IPS DF 4.7 (cell line): ENCODE measurements around the gene KIF12.
"Not testable (repeated sequence)": the region's sequence is repeated elsewhere in the genome, so short reads cannot be mapped to it uniquely, and the experiment has no call there.

Experiments used
- DNase-seq: peaks from one replicate; pipeline ENCODE4 v3.0.0-alpha.2; 2013; ENCODE audit warnings: low spot score; ENCODE audit errors: extremely low read depth

The KIF12 gene

GRCh38 chr9:114098936-114099668 lies at the start of gene KIF12:
Gene KIF12, minus strand, starts transcription at chr9:114099292. Its CDS starts 16 bp downstream, at chr9:114099276.
- no peak for DNase-seq

GRCh38 chr9:114146735-114147134 lies 47.6 kb upstream of the KIF12 start:
- DNase-seq = no peak

- DNase-seq = no peak
Measured at GRCh38 chr9:114143234-114143633, 44.1 kb upstream of the KIF12 start.

GRCh38 chr9:114141553-114142402 lies 42.7 kb upstream of the KIF12 start:
- no peak for DNase-seq

GRCh38 chr9:114140850-114141249 lies 41.8 kb upstream of the KIF12 start:
- no peak for DNase-seq

GRCh38 chr9:114140401-114140800 lies 41.3 kb upstream of the KIF12 start:
- no peak for DNase-seq

- DNase-seq = no peak
Measured at GRCh38 chr9:114139071-114139470, 40.0 kb upstream of the KIF12 start.

GRCh38 chr9:114138552-114138971 lies 39.5 kb upstream of the KIF12 start:
- no peak for DNase-seq

GRCh38 chr9:114137831-114138230 lies 38.7 kb upstream of the KIF12 start:
- DNase-seq = no peak

GRCh38 chr9:114134827-114135396 lies 35.8 kb upstream of the KIF12 start:
- DNase-seq = no peak

GRCh38 chr9:114132550-114132918 lies 33.4 kb upstream of the KIF12 start:
- DNase-seq = no peak

GRCh38 chr9:114131808-114132549 lies 32.9 kb upstream of the KIF12 start:
- no peak for DNase-seq

- no peak for DNase-seq
Measured at GRCh38 chr9:114130624-114131277, 31.7 kb upstream of the KIF12 start.

GRCh38 chr9:114130141-114130540 lies 31.0 kb upstream of the KIF12 start:
- DNase-seq = no peak

- not testable (repeated sequence) for DNase-seq
Measured at GRCh38 chr9:114128759-114129158, 29.7 kb upstream of the KIF12 start.

- DNase-seq = no peak
Measured at GRCh38 chr9:114126247-114127060, 27.4 kb upstream of the KIF12 start.

GRCh38 chr9:114125476-114126013 lies 26.5 kb upstream of the KIF12 start:
- no peak for DNase-seq

GRCh38 chr9:114124666-114125475 lies 25.8 kb upstream of the KIF12 start:
- DNase-seq = no peak

- no peak for DNase-seq
Measured at GRCh38 chr9:114124138-114124537, 25.0 kb upstream of the KIF12 start.
